ENCODE data around the gene ARL4A.

DNA sequence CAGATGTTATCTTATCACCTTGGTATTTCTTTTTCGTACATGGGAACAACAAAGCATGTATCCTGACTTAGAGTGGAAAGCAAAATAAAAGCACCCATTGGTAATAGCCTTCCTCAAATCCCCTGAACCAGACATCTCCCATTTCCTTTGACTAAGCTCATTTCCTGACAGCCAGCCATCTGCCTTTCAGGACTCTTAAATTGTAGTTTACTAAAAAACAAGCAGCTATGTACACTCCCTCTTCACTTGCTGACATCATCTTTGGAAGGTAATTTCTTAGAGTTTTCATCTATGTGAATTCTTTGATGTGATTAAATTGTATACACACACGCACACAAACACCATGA, 40.7 kb downstream of the ARL4A start:
- no peak for TF ChIP-seq EZH2phosphoT487 (IDR thresholded peaks at IDR 0.05; ENCODE audit: borderline replicate concordance)
- TF ChIP-seq, protein P1, sequence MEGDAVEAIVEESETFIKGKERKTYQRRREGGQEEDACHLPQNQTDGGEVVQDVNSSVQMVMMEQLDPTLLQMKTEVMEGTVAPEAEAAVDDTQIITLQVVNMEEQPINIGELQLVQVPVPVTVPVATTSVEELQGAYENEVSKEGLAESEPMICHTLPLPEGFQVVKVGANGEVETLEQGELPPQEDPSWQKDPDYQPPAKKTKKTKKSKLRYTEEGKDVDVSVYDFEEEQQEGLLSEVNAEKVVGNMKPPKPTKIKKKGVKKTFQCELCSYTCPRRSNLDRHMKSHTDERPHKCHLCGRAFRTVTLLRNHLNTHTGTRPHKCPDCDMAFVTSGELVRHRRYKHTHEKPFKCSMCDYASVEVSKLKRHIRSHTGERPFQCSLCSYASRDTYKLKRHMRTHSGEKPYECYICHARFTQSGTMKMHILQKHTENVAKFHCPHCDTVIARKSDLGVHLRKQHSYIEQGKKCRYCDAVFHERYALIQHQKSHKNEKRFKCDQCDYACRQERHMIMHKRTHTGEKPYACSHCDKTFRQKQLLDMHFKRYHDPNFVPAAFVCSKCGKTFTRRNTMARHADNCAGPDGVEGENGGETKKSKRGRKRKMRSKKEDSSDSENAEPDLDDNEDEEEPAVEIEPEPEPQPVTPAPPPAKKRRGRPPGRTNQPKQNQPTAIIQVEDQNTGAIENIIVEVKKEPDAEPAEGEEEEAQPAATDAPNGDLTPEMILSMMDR (conservative IDR thresholded peaks at IDR 0.05; ENCODE audit: low read length), result no peak

All from Loucy (cell line).